ENCODE results near the gene ZNF574. TPM values are rescaled to one million over a fixed set of nuclear protein-coding genes. Genes with fewer than 3 reads are reported as not detected.
"Not testable (repeated sequence)": the region's sequence is repeated elsewhere in the genome, so short reads cannot be mapped to it uniquely, and the experiment has no call there.

Gene ZNF574
- 10 to 100 TPM; 16.8 to 17.2 TPM for total RNA-seq

GRCh38 chr19:42075616-42076379 lies at the start of gene ZNF574:
ZNF574 (plus strand) TSS chr19:42076166; CDS start chr19:42078607, 2,441 bp downstream.
- ChIA-PET CTCF (no interaction called here), POLR2A (interaction anchor here (0.5 to 1.0 kb wide), 3 partner anchors 21 to 163 kb away, joined by 3 to 7 read pairs (median 4); no protein-coding TSS in a partner anchor)

- CTCF ChIA-PET: interaction anchor here (0.6 to 1.2 kb wide), 3 partner anchors 13 to 1126 kb away, joined by 3 to 5 read pairs (median 5); no protein-coding TSS in a partner anchor
- POLR2A ChIA-PET: interaction anchor here (0.6 kb wide), 2 partner anchors 22 to 153 kb away, joined by 3 read pairs; no protein-coding TSS in a partner anchor
Measured at GRCh38 chr19:42028304-42029216, 47.4 kb upstream of the ZNF574 start.

GRCh38 chr19:42030645-42031440 lies 45.1 kb upstream of the ZNF574 start:
- ChIA-PET CTCF (interaction anchor here (1.0 kb wide), 1 partner anchor 61 kb away, joined by 3 read pairs; no protein-coding TSS in a partner anchor), POLR2A (no interaction called here)

- CTCF ChIA-PET: no interaction called here
- POLR2A ChIA-PET: no interaction called here
Measured at GRCh38 chr19:42032431-42032830, 43.5 kb upstream of the ZNF574 start.

GRCh38 chr19:42033413-42033812 lies 42.6 kb upstream of the ZNF574 start:
- ChIA-PET CTCF (interaction anchor here (0.6 to 0.7 kb wide), 2 partner anchors 16 to 93 kb away, joined by 3 read pairs; no protein-coding TSS in a partner anchor), POLR2A (no interaction called here)

- CTCF ChIA-PET: interaction anchor here (0.6 to 1.4 kb wide), 15 partner anchors 11 to 567 kb away, joined by 3 to 6 read pairs (median 3); partner anchors contain the start of gene RPS19
- POLR2A ChIA-PET: not testable (repeated sequence)
Measured at GRCh38 chr19:42034640-42035391, 41.1 kb upstream of the ZNF574 start.

GRCh38 chr19:42037649-42038048 lies 38.3 kb upstream of the ZNF574 start:
- CTCF ChIA-PET: interaction anchor here (1.1 kb wide), 1 partner anchor 78 kb away, joined by 3 read pairs; the partner anchor contains the start of gene RABAC1
- POLR2A ChIA-PET: no interaction called here

- ChIA-PET POLR2A (no interaction called here), CTCF (no interaction called here)
Measured at GRCh38 chr19:42038666-42039065, 37.3 kb upstream of the ZNF574 start.

- ChIA-PET POLR2A (interaction anchor here (0.6 kb wide), 1 partner anchor 1073 kb away, joined by 4 read pairs; no protein-coding TSS in a partner anchor), CTCF (no interaction called here)
Measured at GRCh38 chr19:42040031-42040430, 35.9 kb upstream of the ZNF574 start.

GRCh38 chr19:42040491-42040890 lies 35.5 kb upstream of the ZNF574 start:
- POLR2A ChIA-PET, CTCF ChIA-PET: not testable (repeated sequence)

GRCh38 chr19:42042455-42043170 lies 33.4 kb upstream of the ZNF574 start:
- CTCF ChIA-PET: no interaction called here
- POLR2A ChIA-PET: interaction anchor here (0.6 kb wide), 1 partner anchor 83 kb away, joined by 4 read pairs; no protein-coding TSS in a partner anchor

- ChIA-PET CTCF (interaction anchor here (1.7 kb wide), 1 partner anchor 10 kb away, joined by 5 read pairs; no protein-coding TSS in a partner anchor), POLR2A (no interaction called here)
Measured at GRCh38 chr19:42045575-42045974, 30.4 kb upstream of the ZNF574 start.

GRCh38 chr19:42048992-42049391 lies 27.0 kb upstream of the ZNF574 start:
- ChIA-PET CTCF (interaction anchor here (0.6 to 1.2 kb wide), 2 partner anchors 15 to 318 kb away, joined by 3 read pairs; no protein-coding TSS in a partner anchor), POLR2A (no interaction called here)

GRCh38 chr19:42051166-42052115 lies 24.5 kb upstream of the ZNF574 start:
- ChIA-PET POLR2A (no interaction called here), CTCF (interaction anchor here (1.1 to 1.8 kb wide), 2 partner anchors 17 to 181 kb away, joined by 3 to 6 read pairs; no protein-coding TSS in a partner anchor)

GRCh38 chr19:42052241-42052863 lies 23.6 kb upstream of the ZNF574 start:
- ChIA-PET POLR2A (no interaction called here), CTCF (no interaction called here)

All from activated CD8-positive, alpha-beta memory T cell treated with anti-CD3 and anti-CD28 coated beads for 36 hours (primary cell).